SIG-M5 treated with dmso at 0.1 percent for 504 hours (cell line): Measurements from ENCODE around the gene PDE6B.
"Not testable (repeated sequence)": the region's sequence is repeated elsewhere in the genome, so short reads cannot be mapped to it uniquely, and the experiment has no call there.

Experiments used
- DNase-seq: peaks from one replicate; lab custom pipeline; 2025; ENCODE audit not compliant: unreplicated experiment; lab: John Stamatoyannopoulos, UW

The PDE6B gene

DNA sequence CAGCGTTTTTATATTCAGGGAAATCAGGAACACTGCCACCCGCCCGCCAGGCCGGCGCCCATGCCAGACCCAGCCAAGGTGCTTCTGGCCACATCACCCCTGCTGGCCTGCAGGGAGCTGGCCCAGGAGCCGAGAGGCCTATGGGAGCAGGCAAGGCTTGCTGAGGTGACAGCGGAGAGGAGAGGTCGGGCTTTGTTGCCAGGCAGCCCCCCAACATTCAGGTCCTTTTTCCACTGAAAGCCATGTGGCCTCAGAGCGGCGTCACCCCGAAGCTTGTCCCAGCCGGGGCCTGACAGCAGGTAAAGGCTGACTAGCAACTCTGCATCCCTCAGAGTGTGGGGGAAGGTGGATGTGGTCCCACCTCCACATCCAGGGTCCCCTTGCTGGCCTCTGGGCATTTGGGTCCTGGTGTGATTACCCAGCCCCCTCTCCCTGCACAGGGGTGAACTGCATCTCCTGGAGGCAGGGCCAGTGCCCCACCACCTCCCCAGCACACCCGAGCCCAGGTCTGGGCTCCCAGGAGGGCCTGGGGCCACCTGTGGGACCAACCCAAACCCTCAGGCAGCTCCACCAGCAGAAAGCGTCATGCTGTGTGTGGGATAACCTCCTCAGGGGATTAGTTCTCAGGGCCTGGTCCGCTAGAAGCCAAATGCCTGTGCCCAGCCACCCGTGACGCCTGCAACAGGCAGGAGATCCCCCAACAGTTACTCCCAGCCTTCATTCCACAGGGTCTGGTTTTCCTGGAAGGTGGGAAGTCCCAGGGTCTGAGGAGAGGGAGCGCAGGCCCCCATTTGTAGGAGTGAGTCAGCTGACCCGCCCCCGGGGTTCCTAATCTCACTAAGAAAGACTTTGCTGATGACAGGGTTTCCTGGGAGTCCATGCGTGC, at the start of gene PDE6B:
TSS of gene PDE6B (plus strand) at position 869 of the 886 bp plus-strand sequence. CDS start 54 bp downstream, outside the sequence.
- DNase-seq = no peak

- no peak for DNase-seq
Measured at GRCh38 chr4:576245-576821, 49.0 kb upstream of the PDE6B start, which contains the start of gene TMEM271. Gene TMEM271 (minus strand): TSS chr4:576295. CDS start chr4:576062, 233 bp downstream.

DNA sequence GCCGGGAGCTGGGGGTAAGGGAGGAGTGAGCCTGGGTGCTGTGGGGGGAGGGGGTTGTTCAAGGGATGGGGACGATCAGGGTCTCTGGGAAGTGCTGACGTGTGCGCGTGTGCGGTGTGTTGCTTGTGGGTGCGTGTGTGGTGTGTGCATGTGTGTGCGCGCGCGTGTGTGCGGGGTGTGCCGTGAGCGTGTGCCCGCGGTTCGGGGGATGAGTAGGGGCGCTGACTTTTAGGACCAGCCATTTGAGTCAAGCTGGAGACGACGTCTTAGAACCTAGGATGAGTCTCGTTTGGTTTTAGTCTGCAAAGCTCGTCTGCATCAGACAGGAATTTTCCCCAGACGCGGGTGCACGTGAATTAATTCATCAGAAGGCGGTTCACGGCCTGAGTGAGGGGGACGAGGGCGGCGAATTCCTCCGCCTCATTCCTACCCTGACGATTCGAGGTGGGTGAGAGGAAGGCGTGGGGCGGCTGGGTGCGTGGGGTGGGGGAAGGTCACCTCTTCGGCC, 48.3 kb upstream of the PDE6B start:
- no peak for DNase-seq

DNA sequence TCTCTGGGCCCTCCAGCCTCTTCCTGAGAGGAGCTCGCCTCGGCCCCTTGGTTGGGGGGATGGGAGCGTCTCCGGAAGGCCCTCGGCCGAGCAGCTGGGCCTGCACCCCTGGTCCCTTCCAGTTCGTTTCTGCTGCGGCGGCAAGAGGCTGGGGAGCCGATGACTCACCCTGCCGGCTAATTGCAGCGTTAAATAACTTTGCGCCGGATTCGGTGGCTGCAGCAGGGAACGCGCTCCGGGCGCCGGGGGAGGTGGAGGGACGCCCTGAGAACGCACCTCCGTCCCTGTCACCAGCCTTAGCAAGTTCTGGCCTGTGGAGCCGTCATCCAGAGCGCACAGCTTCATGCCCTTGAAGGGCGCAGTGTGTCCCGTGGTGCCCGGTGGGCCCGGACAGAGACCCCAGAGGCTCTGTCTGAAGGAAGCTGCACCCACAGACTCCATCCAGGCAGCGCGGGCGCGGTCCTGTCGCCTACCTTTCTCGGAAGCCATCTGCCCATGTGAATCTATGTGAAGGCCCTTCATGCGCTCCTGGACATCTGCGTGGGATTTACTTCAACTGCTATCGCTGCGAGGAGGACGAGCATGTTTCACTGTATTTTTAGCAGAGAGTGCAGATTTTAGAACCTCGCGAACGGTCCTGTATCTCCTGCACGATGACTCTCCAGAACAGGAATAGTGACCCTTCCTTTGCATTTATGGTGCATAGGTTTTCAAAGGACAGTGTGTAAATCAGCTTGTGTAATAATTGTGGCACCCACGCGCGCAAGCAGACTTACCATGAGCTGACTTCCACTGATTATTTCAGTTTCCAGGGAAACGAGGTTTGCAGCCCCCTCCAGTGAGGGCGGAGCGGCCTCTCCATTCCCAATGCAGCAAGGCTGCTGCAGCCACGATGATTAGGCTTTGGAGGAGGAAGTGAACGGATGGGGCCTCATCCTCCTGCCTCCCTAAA, 47.6 kb upstream of the PDE6B start:
- no peak for DNase-seq

DNA sequence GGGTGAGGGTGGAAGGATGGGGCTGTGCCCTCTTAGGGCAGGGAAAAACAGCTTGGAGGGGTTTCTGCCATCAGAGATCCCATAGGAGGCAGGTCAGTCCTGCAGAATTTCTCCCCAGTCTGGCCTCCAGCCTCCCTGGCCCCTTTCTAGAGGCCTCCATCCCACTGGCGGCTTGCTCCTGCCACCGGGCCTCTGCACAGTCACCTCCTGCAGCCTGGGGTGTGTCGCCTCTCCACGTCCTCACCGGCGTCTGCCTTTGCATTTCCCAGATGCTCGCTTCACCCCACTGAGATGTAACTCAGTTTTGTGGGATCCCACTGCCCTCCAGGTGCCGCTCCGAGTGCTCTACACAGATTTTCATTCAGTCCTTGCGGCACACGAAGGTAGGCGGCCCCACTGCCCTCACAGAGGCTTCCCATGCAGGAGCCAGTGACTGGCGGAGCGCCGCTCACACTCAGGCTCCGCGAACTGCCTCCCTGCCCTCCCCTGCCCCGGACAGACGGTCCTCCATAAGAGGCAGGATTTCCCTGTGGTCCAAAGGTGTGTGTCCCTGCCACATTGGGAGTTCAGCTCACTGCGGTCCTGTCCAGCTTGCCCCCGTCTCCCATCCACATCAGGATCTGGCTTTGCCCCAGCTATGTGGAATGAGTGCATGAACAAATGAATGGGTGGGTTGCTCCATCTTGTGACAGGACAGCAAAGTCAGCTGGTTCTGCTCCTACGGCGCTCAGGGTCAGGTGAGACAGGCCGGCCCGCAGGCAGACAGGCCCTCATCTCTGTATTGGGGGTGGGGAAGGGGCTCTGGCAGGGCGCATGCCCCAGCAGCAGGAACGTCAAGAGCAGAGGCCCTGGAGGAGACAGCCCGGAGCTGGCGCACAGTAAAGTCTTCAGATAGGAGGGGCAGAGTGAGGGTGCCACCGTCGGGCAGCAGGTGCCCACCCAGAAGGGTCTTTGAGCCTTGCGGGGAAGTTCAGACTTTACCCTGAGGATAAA, 46.6 kb upstream of the PDE6B start:
- no peak for DNase-seq

DNA sequence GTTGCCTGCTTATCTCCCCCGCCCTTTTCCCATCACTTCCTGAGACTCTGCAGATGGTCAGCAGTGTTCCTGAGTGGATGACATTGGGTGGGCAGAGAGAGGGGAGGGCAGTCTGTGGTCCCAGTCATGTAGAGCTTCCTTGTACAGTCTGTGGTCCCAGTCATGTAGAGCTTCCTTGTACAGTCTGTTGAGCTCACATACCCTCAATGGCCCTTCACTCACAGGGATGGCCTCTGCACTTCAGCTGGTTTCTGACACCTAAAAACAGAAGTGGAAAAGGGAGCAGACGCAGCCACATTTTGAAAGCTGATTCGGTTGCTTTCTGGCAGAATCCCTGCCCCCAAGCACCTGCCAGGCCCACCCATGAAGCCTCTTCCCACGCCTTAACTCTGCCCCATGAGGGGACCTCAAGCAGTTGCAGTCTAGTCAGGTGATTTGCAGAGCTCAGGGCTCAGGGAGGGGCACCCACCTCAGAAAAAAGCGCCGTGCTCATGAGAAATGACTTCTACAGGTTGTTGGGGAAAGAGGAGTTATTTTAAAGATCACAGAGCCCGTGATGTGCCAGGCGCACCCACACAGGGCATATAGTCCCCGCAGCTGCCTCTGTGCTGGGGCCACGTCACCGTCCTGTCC, 45.7 kb upstream of the PDE6B start:
- DNase-seq = no peak

GRCh38 chr4:581181-581580, 44.2 kb upstream of the PDE6B start:
- no peak for DNase-seq

DNA sequence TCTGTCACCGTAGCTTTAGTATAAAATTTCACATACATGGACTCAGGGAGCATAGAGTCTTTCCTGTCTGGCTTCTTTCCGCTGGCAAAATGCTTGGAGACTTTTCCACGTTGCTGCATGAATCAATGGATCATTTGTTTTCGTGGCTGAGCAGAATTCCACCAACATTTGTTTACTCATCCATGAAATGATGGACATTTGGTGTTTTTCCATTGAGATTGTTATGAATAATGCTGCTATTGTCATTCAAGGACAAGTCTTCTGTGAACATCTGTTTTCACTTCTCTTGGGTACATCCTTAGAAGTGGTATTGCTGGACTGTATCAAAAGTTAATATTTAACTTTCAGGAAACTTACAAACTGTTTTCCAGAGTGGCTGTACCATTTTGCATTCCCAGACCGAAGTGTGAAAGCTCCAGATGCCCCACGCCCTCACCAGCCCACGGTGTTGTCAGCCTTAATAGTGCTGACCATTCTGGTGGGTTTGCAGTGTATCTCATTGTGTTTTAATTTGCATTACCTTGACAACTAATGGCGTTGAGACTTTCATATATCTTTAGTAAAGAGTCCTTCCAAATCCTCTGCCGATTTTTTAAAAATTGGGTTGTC, 43.5 kb upstream of the PDE6B start:
- no peak for DNase-seq

- DNase-seq = no peak
Measured at GRCh38 chr4:583820-584219, 41.6 kb upstream of the PDE6B start.

DNA sequence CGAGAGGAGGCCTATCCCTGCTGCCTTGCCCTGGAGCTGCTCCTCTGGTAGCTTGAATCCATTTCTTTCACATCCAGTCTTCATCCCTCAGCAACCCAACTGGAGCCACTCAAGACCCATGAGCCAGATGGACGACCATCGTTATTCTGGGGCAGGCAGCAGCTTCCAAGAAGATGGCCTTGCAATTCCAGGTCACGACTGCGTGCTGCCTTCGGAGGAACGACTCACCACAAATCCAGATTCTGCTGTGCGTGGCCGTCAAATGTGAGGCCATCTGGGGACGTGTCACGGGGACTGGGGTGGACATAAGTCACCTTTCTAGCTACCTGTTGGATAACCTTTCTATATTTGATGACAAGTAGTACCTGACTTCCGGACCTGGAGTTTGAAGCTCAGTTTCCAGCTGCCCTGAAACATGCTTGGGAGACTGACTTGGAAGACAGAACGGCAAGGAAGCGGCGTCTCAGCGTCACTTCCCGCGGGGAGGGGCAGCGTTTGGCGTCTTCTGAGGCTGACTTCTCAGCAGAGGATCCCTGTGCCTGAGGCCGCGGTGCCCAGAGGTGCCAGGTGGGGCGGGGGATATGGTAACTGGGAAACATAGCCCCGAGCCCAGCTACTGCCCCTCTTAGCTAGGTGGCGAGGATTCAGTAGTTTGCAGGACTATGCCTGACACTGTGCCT, 37.6 kb upstream of the PDE6B start:
- DNase-seq = no peak

DNA sequence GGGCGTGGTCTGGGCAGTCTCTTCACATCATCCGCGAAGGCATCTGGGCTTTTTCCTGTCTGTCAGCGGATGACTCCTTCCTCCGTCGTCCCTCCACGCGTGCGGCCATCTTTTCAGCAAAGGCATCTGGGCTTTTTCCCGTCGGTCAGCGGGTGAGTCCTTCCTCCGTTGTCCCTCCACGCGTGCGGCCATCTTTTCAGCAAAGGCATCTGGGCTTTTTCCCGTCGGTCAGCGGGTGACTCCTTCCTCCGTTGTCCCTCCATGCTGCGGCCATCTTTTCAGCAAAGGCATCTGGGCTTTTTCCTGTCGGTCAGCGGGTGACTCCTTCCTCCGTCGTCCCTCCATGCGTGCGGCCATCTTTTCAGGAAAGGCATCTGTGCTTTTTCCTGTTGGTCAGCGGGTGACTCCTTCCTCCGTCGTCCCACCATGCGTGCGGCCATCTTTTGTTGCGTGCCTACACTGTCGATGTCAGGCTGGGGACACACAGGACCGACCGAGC, 37.0 kb upstream of the PDE6B start:
- no peak for DNase-seq

DNA sequence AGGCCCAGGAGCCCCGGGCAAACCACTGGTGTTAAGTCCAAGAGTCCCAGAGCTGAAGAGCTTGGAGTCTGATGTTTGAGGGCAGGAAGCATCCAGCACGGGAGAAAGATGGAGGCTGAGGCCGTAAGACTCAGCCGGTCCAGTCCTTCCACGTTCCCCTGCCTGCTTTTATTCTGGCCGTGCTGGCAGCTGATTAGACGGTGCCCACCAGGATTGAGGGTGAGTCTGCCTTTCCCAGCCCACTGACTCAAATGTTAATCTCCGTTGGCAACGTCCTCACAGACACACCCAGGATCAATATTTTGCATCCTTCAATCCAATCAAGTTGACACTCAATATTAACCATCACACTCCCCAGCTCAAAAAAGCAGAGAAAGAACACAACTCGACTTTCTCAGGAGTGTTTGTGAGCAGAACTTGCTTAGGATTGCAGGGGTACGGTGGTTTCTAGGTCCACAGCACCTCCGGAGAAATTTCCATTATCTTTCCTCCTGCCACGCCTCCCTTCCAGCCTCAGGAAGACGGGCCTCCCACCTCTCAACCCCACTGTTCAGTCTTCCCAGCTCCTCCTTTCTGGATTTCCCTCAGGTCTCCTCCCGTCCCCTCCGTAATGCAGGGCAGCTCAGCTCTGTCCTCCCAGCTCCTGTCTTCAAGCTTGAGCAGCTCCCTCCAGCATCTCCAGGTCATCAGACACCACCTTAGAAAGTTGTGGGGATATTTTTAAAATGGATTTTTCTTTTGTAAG, 36.0 kb upstream of the PDE6B start:
- DNase-seq = no peak

DNA sequence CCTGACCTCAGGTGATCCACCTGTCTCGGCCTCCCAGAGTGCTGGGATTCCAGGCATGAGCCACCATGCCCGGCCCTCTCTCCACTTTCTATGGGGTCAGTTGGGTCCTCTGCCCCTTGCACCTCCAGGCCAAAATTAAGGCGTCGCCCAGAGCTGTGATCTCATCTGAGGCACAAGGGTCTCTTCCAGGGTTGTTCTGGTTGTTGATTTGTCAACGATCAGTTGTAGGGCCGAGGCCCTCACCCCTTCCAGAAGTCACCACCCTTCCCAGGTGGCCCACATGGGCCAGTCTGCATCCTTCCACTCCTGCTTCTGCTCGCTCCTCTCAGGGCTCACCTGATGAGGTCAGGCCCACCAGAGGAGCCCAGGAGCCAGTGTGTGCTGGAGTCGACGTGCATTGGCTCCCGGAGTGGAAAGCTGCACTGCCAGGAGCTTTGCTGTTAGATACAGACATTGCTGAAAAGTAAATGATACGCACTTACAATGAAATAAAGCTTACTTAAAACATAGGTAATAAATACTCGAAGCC, 35.0 kb upstream of the PDE6B start:
- DNase-seq = no peak

DNA sequence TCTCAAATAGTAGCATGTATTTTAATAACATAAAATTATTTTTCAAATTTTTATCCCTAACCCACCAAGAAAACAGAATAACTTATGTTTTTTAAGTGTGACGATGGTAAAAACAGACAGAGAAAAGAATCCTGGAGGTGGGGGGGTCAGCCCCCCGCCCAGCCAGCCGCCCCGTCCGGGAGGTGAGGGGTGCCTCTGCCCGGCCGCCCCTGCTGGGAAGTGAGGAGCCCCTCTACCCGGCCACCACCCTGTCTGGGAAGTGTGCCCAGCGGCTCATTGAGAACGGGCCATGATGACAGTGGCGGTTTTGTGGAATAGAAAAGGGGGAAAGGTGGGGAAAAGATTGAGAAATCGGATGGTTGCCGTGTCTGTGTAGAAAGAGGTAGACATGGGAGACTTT, 33.2 kb upstream of the PDE6B start:
- not testable (repeated sequence) for DNase-seq

DNA sequence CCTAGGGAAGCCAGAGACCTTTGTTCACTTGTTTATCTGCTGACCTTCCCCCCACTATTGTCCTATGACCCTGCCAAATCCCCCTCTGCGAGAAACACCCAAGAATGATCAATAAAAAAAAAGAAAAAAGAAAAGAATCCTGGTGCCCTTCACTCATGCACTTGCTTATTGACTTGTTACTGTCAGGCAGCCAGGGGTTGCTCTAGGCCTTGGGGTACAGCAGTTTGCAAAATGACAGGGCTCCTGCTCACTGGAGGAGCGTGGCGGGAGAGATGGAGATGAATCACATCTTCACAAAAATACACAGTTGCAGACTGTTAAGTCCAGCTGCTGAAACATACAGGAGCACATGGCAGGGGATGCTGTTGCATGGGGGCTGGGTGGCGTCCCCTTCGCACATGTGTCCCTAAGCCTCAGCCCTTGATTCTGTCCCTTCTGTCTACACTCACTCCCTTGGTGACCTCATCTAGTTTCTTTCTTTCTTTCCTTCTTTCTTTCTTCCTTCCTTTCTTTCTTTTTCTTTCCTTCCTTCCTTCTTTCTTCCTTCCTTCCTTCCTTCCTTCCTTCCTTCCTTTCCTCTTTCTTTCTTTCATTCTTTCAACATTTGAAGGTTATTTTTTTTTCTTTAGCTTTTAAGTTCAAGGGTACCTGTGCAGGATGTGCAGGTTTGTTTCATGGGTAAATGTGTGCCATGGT, 32.4 kb upstream of the PDE6B start:
- no peak for DNase-seq

GRCh38 chr4:598925-599324, 26.4 kb upstream of the PDE6B start:
- no peak for DNase-seq

DNA sequence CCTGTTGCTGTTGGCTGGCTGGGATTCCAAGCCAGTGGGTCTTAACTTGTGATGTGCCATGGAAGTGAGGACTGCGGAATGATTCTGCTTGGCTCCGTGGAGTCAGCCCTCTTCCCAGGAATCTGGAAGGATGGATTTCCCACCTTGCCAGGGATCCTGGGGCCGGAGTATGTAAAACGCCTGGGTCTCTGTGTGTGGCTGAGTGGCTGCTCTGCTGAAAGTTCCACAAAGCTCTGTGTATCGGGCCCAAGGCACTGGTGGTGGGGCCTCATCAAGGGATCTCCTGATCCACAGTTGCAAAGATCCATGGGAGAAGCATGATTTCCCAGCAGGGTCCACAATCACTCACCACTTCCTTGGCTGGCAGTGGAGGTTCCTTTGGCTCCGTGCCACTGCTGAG, 25.2 kb upstream of the PDE6B start:
- DNase-seq = no peak
